ENCODE measurements around the gene DYNC1I1.
A peak's percentile ranks its signal among the peaks of the same experiment; 100 is the strongest.

The DYNC1I1 gene

DNA sequence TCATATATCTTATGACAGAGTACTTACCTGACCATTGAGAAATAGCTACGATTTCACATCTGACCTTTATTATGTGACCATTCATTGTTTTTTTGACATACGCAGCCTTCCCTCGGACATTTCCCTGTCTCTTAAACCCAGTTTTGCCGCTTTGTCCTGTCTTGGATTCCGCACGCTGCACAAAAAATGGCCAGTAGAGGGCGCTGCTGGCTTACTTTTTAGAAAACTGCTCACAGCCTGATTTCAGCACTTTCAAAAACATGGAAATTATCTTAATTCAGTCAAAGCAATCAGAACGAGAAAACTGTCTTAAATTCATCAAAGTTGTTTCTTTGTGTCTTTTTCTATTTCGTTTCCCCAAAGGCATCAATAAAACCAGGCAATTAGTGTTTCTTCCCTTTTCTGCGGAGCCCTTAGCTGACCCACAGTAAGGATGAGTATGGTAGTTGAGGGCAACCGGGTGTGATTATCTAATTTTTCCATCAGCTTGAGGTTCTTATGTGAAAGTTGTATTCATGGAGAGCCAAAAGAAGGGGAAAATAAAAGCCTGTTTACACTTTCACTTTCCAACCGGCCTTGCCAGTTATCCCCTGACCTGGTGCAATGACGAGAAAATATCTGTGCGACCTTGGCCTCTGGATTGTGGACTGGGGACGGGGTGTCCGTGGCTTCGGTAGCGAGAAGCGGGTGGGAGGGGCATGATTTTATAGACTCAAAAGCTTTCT lies 144.4 kb downstream of the DYNC1I1 start:
- Histone ChIP-seq H3K36me3 (ENCODE audit: control insufficient read depth, insufficient read depth, low read length, severe bottlenecking) (no peaks in the 10 kb centered on the region), H3K4me3 (ENCODE audit: low read length) (peak overlapping the region; percentile 57), H3K9me3 (ENCODE audit: control insufficient read depth, low read length) (no peaks in the 10 kb centered on the region), H3K9ac (ENCODE audit: low read length) (peak overlapping the region; percentile 64), H3K27me3 (replicated peaks; ENCODE audit: control insufficient read depth, insufficient read depth, low read length) (no peaks in the 10 kb centered on the region), H3K4me1 (ENCODE audit: control insufficient read depth, insufficient read depth, low read length) (peaks cover 8% of the 10 kb centered on the region)
- peak; percentile 94 for DNase-seq (ENCODE audit: low read depth)

DNA sequence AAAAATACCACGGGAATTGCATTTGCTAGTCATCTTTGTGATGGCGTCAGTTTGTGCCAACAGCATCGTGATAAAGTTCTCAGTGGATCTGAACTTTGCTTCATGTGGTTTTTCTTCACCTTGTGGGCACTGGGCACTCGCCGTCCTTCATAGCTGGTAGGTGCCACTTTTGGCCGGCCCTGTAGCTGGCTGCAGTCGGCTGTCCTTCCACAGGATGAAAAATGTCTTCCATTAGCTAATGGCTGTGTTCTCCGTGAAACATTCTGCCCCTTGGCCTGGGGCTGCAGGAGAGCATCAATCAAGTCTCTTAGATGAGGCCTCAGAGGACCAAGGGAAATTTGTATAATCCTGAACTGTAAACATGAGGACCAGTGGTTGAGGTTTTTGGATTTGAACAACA lies 145.3 kb downstream of the DYNC1I1 start:
- peaks cover 15% of the 10 kb centered on the region for H3K4me1 ChIP-seq (ENCODE audit: control insufficient read depth, insufficient read depth, low read length)
- no peaks in the 10 kb centered on the region for H3K9me3 ChIP-seq (ENCODE audit: control insufficient read depth, low read length)
- no peak overlapping the region for H3K9ac ChIP-seq (ENCODE audit: low read length)
- H3K4me3 ChIP-seq (ENCODE audit: low read length): no peak overlapping the region
- no peaks in the 10 kb centered on the region for H3K36me3 ChIP-seq (ENCODE audit: control insufficient read depth, insufficient read depth, low read length, severe bottlenecking)
- no peak for DNase-seq (ENCODE audit: low read depth)
- no peaks in the 10 kb centered on the region for H3K27me3 ChIP-seq (replicated peaks; ENCODE audit: control insufficient read depth, insufficient read depth, low read length)

DNA sequence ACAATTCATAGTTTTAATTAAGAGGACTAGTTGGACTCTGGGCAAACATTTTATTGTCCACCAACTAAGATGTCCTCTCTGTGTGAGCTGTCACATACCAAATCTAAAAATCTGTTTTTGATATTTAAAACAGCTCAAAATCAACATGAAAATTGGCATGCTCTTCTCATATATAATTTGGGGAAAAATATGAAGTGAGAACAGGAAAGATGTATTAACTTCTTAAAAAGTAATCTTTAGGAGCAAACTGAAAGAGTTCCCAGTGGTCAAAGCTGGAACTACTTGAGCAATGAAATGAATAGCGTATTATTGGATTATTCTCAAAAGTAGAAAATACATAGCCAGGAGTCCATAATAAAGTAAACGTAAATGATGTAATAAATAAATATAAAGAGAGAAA lies 147.2 kb downstream of the DYNC1I1 start:
- no peak overlapping the region for H3K4me3 ChIP-seq (ENCODE audit: low read length)
- no peaks in the 10 kb centered on the region for H3K9me3 ChIP-seq (ENCODE audit: control insufficient read depth, low read length)
- no peak for DNase-seq (ENCODE audit: low read depth)
- H3K27me3 ChIP-seq (replicated peaks; ENCODE audit: control insufficient read depth, insufficient read depth, low read length): no peaks in the 10 kb centered on the region
- H3K9ac ChIP-seq (ENCODE audit: low read length): no peak overlapping the region
- H3K36me3 ChIP-seq (ENCODE audit: control insufficient read depth, insufficient read depth, low read length, severe bottlenecking): no peaks in the 10 kb centered on the region
- H3K4me1 ChIP-seq (ENCODE audit: control insufficient read depth, insufficient read depth, low read length): peaks cover 15% of the 10 kb centered on the region

DNA sequence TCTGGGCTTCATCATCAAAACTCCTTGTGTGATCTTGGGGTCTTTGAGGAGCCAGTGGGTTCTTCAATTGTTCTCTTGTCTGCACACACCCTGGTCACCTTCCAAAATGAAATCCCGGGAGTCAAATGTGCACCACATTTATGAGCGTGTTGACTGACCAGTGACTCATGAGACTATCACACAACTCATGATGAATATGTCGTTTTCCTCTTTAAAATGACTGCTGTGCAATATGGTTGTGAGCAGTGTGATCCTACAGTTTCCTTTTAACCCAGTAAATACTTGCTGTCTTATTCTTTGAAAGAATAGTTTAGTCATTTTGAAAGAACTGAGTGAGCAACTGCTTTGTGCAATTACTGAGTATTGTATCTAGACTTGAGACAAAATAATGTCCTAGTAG lies 149.2 kb downstream of the DYNC1I1 start:
- no peak overlapping the region for H3K4me3 ChIP-seq (ENCODE audit: low read length)
- no peaks in the 10 kb centered on the region for H3K27me3 ChIP-seq (replicated peaks; ENCODE audit: control insufficient read depth, insufficient read depth, low read length)
- no peaks in the 10 kb centered on the region for H3K36me3 ChIP-seq (ENCODE audit: control insufficient read depth, insufficient read depth, low read length, severe bottlenecking)
- no peaks in the 10 kb centered on the region for H3K9me3 ChIP-seq (ENCODE audit: control insufficient read depth, low read length)
- no peak for DNase-seq (ENCODE audit: low read depth)
- H3K4me1 ChIP-seq (ENCODE audit: control insufficient read depth, insufficient read depth, low read length): peaks cover 15% of the 10 kb centered on the region
- H3K9ac ChIP-seq (ENCODE audit: low read length): no peak overlapping the region

DNA sequence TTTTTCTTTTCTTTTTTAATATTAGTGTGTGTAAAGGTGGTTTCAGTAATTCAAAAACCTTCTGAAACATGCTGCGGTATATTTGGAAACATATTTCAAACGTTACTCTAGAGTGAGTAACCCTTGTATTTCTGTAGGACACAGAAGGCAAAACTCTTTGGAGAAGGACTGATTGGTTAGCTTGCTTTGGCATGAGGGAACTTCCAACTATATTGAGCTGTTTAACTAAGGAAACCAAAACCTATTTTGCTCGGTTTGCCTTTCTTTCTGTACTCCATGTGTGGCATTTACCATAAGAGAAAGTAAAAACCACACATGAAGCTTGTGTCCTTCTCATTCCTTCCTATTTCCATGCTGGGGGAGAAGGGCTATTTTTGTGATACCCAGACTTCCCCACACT lies 149.8 kb downstream of the DYNC1I1 start:
- H3K4me3 ChIP-seq (ENCODE audit: low read length): no peak overlapping the region
- H3K4me1 ChIP-seq (ENCODE audit: control insufficient read depth, insufficient read depth, low read length): peaks cover 15% of the 10 kb centered on the region
- H3K9ac ChIP-seq (ENCODE audit: low read length): no peak overlapping the region
- no peaks in the 10 kb centered on the region for H3K9me3 ChIP-seq (ENCODE audit: control insufficient read depth, low read length)
- H3K27me3 ChIP-seq (replicated peaks; ENCODE audit: control insufficient read depth, insufficient read depth, low read length): no peaks in the 10 kb centered on the region
- DNase-seq (ENCODE audit: low read depth): no peak
- H3K36me3 ChIP-seq (ENCODE audit: control insufficient read depth, insufficient read depth, low read length, severe bottlenecking): no peaks in the 10 kb centered on the region

DNA sequence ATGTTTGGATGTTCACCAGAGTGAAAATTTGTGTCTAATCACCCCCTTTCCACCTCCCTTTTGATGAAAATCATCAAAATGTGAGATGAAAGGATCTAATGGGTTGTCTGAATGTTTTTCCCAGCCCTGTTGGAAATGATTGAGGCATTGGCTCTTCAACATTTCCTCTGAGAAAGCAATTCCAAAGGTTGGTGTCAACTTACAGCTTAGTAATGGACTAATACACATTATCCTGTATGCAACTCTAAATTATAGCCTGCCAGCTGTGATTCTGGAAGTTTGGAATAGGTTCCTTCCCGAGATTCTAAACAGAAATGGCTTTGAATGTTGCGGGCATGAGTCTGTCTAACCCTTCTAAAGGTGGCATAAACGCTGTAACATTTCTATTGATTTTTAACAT lies 152.9 kb downstream of the DYNC1I1 start:
- Histone ChIP-seq H3K27me3 (replicated peaks; ENCODE audit: control insufficient read depth, insufficient read depth, low read length) (no peaks in the 10 kb centered on the region), H3K4me1 (ENCODE audit: control insufficient read depth, insufficient read depth, low read length) (peaks cover 15% of the 10 kb centered on the region), H3K9ac (ENCODE audit: low read length) (no peak overlapping the region), H3K36me3 (ENCODE audit: control insufficient read depth, insufficient read depth, low read length, severe bottlenecking) (no peaks in the 10 kb centered on the region), H3K4me3 (ENCODE audit: low read length) (no peak overlapping the region), H3K9me3 (ENCODE audit: control insufficient read depth, low read length) (no peaks in the 10 kb centered on the region)
- DNase-seq (ENCODE audit: low read depth): no peak

DNA sequence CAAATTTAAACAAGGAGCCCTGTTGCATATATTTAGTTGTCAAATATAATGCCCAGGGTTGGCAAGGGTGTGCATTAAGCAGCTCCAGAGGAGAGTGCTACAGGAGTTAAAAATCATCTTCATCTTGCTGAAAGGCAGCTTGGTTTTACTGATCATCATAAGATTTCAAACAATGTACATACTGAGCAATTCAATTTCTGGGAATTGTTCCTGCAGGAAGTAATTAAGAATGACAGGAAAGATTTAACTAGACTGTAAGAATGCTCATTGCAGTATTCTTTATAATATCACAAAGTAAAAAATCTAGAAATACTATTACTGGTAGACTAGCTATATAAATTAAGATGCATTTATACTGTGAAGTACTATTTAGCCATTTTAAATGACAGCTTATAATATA lies 153.6 kb downstream of the DYNC1I1 start:
- Histone ChIP-seq H3K9me3 (ENCODE audit: control insufficient read depth, low read length) (no peaks in the 10 kb centered on the region), H3K27me3 (replicated peaks; ENCODE audit: control insufficient read depth, insufficient read depth, low read length) (no peaks in the 10 kb centered on the region), H3K9ac (ENCODE audit: low read length) (no peak overlapping the region), H3K36me3 (ENCODE audit: control insufficient read depth, insufficient read depth, low read length, severe bottlenecking) (no peaks in the 10 kb centered on the region), H3K4me1 (ENCODE audit: control insufficient read depth, insufficient read depth, low read length) (peaks cover 15% of the 10 kb centered on the region), H3K4me3 (ENCODE audit: low read length) (no peak overlapping the region)
- DNase-seq (ENCODE audit: low read depth): no peak

DNA sequence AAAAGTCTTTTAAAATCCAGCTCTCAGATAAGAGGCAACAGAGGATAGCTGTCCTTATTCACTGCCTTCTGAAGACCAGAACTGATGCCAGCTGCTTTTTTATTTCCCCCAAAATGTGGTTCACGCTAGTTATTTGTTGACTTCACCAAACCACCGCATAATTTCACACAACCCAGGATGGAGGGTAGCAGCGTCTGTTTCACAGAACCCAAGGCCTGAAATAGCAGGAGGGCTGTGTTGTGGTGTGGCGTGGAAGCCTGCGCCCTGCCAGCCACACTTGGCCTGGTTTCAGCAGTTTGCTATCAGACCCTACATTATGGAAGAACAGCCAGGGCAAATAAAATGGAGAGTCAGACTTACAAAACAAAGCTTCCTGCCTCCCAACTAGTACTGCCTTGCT lies 155.4 kb downstream of the DYNC1I1 start:
- Histone ChIP-seq H3K9me3 (ENCODE audit: control insufficient read depth, low read length) (no peaks in the 10 kb centered on the region), H3K9ac (ENCODE audit: low read length) (no peak overlapping the region), H3K4me3 (ENCODE audit: low read length) (no peak overlapping the region), H3K27me3 (replicated peaks; ENCODE audit: control insufficient read depth, insufficient read depth, low read length) (no peaks in the 10 kb centered on the region), H3K4me1 (ENCODE audit: control insufficient read depth, insufficient read depth, low read length) (no peaks in the 10 kb centered on the region), H3K36me3 (ENCODE audit: control insufficient read depth, insufficient read depth, low read length, severe bottlenecking) (no peaks in the 10 kb centered on the region)
- no peak for DNase-seq (ENCODE audit: low read depth)

DNA sequence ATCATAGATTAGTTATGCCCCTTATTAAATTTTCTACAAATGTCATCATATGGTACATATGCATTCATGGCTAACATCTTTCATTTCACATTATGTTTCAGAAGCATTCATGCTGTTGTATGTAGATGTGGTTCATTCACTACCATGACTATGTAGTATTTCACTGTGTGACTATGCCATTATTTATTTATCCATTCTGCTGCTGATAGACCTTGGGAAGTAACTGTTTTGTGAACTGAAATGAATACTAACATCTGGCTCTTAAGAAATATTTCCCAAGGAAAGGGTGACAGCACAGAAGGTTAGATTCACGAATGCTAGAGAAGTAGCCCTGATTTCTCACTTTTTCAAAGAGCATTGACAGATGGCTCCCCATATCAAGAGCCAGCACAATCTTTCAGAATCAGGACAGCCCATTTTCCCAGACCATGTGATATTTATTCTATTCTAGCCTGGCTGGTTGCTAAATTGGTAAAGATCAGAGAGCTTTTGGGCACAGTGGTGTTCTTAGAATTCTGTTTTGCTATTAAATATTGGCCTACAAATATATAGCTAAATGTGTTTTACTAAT lies 157.4 kb downstream of the DYNC1I1 start:
- no peak overlapping the region for H3K9ac ChIP-seq (ENCODE audit: low read length)
- no peaks in the 10 kb centered on the region for H3K4me1 ChIP-seq (ENCODE audit: control insufficient read depth, insufficient read depth, low read length)
- H3K27me3 ChIP-seq (replicated peaks; ENCODE audit: control insufficient read depth, insufficient read depth, low read length): no peaks in the 10 kb centered on the region
- no peak for DNase-seq (ENCODE audit: low read depth)
- H3K4me3 ChIP-seq (ENCODE audit: low read length): no peak overlapping the region
- no peaks in the 10 kb centered on the region for H3K36me3 ChIP-seq (ENCODE audit: control insufficient read depth, insufficient read depth, low read length, severe bottlenecking)
- no peaks in the 10 kb centered on the region for H3K9me3 ChIP-seq (ENCODE audit: control insufficient read depth, low read length)

DNA sequence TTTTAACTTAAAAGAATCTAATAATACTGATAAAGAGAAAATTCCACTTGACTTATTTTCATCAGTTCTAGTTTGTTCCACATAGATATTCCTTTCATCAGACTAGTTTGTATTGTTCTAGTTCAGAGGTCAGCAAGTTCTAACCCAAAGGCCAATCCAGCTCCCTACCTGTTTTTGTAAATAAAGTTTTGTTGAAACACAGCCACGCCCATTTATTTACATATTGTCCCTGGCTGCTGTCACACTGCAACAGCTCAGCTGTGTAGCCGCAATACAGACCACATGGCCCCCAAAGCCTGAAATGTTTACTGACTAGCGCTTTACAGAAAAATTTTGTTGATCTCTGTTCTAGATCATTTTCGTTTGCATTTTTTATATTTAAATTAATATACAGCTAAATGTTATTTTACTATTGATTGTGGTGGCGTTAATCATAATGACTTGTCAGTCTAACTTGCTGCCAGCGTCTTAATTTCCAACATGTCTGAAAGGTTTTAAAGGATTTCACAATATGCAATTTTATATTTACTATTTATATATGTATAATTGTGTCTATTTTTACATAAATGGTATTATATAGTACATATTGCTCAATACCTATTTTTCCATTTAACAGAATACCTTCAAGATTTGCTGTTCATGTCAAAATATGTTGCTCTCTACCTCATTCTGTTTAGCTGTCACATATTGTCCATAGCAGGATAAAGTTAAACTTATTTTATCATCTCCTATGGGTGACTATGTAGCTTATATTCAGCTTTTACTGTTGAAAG lies 159.3 kb downstream of the DYNC1I1 start:
- Histone ChIP-seq H3K27me3 (replicated peaks; ENCODE audit: control insufficient read depth, insufficient read depth, low read length) (no peaks in the 10 kb centered on the region), H3K9ac (ENCODE audit: low read length) (no peak overlapping the region), H3K36me3 (ENCODE audit: control insufficient read depth, insufficient read depth, low read length, severe bottlenecking) (no peaks in the 10 kb centered on the region), H3K4me1 (ENCODE audit: control insufficient read depth, insufficient read depth, low read length) (no peaks in the 10 kb centered on the region), H3K4me3 (ENCODE audit: low read length) (no peak overlapping the region), H3K9me3 (ENCODE audit: control insufficient read depth, low read length) (no peaks in the 10 kb centered on the region)
- no peak for DNase-seq (ENCODE audit: low read depth)

DNA sequence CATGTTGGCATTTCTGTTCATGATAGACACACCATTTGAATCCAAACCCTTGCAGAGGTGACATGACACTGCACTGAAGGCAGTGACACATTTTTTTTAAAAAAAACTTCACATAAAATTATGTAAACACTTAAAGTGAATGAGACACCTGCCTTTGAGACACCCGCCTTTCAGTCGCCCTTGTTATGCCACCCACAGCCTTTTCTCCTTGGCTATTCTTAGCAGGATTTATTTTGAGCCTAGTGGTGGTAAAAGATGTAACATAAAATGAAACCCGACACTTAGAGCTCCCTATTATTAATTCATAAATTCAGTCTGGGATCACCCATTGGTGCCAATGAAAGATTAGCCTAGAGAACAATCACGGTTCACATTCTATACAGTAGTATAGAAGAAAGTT lies 161.3 kb downstream of the DYNC1I1 start:
- Histone ChIP-seq H3K4me1 (ENCODE audit: control insufficient read depth, insufficient read depth, low read length) (no peaks in the 10 kb centered on the region), H3K27me3 (replicated peaks; ENCODE audit: control insufficient read depth, insufficient read depth, low read length) (no peaks in the 10 kb centered on the region), H3K36me3 (ENCODE audit: control insufficient read depth, insufficient read depth, low read length, severe bottlenecking) (no peaks in the 10 kb centered on the region), H3K4me3 (ENCODE audit: low read length) (no peak overlapping the region), H3K9ac (ENCODE audit: low read length) (no peak overlapping the region), H3K9me3 (ENCODE audit: control insufficient read depth, low read length) (no peaks in the 10 kb centered on the region)
- no peak for DNase-seq (ENCODE audit: low read depth)
